HG03095 (cell line): ENCODE results near the gene DQX1.
"Not testable (repeated sequence)": the region's sequence is repeated elsewhere in the genome, so short reads cannot be mapped to it uniquely, and the experiment has no call there.

Experiments
- ATAC-seq: cut with Tn5 transposase; IDR thresholded peaks from one replicate; pipeline ENCODE4 v1.9.1; 2021; ENCODE audit warnings: moderate library complexity; ENCODE audit not compliant: unreplicated experiment

DQX1 gene

GRCh38 chr2:74497777-74498499 is 28.1 kb downstream of the DQX1 start:
- ATAC-seq, result no peak

DNA sequence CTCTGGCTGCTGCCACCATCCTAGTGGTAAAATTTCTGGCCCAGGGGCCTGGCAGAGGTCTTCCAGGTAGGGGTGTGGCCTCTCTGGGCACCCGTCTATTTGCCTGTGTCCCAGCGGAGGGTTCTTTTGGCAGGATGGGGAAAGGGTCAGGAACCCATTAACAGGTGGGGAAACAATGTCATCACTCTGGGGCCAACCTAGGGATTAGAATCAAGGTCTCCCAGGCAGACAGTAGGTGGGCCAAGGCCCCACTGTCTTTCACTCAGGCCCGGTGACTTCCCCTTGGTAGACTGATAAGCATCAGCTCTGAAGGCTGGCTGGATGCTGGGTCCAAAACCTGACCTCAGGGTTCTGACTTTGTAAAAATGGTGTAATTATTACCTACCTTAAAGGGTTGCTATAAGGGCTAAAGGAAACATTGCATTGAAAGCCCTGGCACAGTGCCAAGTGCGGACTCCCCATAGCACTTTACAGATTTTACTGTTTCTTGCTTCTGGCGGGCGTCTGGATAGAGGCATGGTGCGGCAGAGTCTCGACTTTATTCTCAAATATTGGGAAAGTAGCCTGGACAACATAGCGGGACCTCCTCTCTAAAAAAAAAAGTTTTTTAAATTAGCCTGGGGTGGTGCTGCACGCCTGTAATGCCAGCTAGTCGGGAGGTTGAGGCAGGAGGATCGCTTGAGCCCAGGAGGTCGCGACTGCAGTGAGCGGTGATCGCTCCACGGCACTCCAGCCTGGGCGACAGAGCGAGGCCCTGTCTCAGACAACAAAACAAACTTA is 28.8 kb downstream of the DQX1 start:
- ATAC-seq, result no peak

DNA sequence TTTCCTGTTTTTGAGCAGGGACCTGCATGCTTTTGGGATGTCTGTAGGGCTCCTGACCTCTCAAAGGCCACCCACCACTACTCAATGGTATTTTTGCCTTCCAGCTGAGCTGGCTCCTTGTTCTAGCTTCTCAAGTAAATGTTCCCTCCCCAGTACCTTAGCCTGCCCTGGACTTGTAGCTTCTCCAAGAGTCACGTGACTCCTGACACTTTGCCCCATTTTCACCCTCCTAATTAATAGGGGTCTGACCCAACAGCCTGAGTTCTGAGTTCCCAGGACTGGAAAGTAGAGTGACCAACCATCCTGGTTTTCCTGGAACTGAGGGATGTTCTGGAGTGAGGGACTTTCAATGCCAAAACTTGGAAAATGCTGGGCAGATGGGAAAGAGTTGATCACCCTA is 30.6 kb downstream of the DQX1 start:
- no peak for ATAC-seq

DNA sequence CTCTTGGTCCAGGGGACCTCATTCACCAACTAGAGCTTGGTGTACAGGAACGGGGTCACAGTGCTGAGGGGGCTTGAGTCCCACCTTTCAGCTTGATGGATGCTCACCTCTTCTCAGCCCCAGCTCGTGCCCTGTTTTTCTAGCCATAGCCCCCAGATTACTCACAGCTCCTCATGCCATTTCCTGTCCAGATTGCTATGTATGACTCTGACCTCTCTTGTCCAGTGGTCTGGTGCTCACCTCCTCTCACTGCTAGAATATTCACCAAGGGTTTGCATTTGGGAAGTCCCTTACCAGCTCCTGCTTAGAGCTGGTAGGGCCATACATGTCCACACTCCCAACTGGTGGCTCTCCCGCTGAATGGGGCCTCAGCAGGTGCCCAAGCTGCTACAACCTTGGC is 32.5 kb downstream of the DQX1 start:
- no peak for ATAC-seq

GRCh38 chr2:74491648-74492544 is 34.1 kb downstream of the DQX1 start:
- no peak for ATAC-seq

GRCh38 chr2:74489906-74490305 is 36.1 kb downstream of the DQX1 start:
- ATAC-seq, result no peak

DNA sequence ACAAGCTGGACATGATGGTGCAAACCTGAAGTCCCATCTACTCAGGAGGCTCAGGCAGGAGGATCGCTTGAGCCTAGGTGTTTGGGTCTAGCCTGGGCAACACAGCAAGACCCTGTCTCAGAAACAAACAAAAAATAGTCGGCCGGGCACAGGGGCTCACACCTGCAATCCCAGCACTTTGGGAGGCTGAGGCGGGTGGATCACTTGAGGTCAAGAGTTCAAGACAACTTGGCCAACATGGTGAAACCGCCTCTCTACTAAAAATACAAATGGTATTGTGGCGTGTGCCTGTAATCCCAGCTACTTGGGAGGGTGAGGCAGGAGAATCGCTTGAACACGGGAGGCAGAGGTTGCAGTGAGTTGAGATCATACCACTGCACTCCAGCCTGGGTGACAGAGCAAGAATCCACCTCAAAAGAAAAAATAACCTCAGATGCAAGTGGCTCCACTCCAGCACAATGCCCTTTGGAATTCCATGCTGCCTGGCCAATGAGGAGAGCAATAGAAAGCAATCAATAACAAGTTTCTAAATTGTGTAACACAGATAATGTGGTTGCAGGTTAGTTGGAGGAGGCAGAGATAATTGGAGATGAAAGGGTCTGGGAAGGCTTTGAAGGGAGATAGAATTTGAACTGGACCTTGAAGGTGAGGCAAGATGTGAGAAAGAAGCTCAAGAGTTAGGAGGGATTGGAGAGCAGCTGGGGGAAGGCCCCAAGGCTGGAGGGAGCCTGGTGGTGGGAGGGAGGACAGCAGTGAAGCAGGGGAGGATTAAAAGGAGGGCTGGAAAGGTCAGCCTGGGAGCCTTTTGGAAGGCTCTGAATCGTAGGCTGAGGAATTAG is 37.2 kb downstream of the DQX1 start:
- no peak for ATAC-seq

DNA sequence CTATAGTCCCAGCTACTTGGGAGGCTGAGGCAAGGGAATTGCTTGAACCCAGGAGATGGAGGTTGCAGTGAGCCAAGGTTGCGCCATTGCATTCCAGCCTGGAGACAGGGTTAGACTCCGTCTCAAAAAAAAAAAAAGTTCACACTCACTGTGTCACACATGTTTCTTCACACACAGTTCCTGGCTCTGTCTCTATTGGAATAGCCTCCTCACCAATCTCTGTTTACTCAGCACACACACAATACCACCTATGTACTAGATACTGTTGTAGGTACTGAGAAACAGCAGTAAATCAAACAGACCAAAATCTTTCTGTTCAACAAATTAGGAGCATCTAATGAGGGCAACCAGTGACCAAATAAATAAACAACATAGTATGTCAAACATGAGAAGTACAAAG is 39.9 kb downstream of the DQX1 start:
- no peak for ATAC-seq

- ATAC-seq, result not testable (repeated sequence)
Observed at GRCh38 chr2:74483675-74484164, 42.3 kb downstream of the DQX1 start.

GRCh38 chr2:74482801-74483674 is 43.0 kb downstream of the DQX1 start, which contains the start of the genes CCDC142 and TTC31:
Gene CCDC142, minus strand, starts transcription at chr2:74482998. Its CDS starts 161 bp downstream, at chr2:74482837.
Gene TTC31, plus strand, starts transcription at chr2:74483081. Its CDS starts 15 bp downstream, at chr2:74483096.
- peak; percentile 88 for ATAC-seq

GRCh38 chr2:74481961-74482800 is 43.9 kb downstream of the DQX1 start:
- ATAC-seq, result peak; percentile 28

GRCh38 chr2:74481431-74481830 is 44.6 kb downstream of the DQX1 start:
- no peak for ATAC-seq

GRCh38 chr2:74474899-74475298 is 51.1 kb downstream of the DQX1 start:
- ATAC-seq, result no peak

GRCh38 chr2:74474481-74474880 is 51.5 kb downstream of the DQX1 start:
- no peak for ATAC-seq

GRCh38 chr2:74472945-74473258 is 53.1 kb downstream of the DQX1 start:
- no peak for ATAC-seq

- ATAC-seq, result peak; percentile 75
Observed at GRCh38 chr2:74472086-74472944, 53.7 kb downstream of the DQX1 start, which contains the start of gene MRPL53. Gene MRPL53, minus strand, starts transcription at chr2:74472680. Its CDS starts 20 bp downstream, at chr2:74472660.

DNA sequence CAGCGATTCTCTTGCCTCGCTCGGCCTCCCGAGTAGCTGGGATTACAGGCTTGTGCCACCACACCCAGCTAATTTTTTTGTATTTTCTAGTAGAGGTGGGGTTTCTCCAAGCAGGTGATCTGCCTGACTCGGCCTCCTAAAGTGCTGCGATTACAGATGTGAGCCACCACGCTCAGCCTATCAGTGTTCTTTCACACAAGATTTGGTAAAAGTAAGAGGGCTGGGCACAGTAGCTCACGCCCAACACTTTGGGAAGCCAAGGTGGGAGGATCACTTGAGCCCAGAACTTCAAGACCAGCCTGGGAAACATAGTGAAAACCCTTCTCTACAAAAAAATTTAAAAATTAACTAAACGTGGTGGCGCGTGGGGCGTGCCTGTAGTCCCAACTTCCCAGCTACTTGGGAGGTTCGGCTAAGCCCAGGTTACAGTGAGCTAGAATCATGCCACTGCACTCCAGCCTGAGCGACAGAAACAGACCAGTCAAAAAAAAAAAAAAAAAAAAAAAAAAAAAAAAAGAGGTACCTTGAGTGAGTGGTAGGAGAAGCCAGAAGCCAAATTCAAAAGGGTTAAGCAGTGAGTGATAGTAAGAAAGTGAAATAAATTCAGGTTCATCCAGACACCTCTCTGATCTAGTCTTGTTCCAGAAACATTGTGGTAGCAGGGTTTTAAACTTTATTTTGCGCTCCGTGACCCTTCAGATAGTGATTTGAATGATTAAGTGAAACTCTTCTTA is 54.5 kb downstream of the DQX1 start:
- no peak for ATAC-seq
